GM23248 (cell line): ENCODE measurements around the gene PTPRN2. TPM values are rescaled to one million over a fixed set of nuclear protein-coding genes. Genes with fewer than 3 reads are reported as not detected.

Source experiments
- DNase-seq: peaks from one replicate; pipeline ENCODE4 v3.0.0-alpha.2; 2015
- H2AFZ ChIP-seq: fragments of 200-600 bp; sonication (generic); 2 replicates; pipeline ENCODE4 v1.6.1; 2016; ENCODE audit warnings: antibody characterized with exemption
- H3F3A ChIP-seq: fragments of 200-600 bp; sonication (generic); 2 replicates; pipeline ENCODE4 v1.6.1; 2016; ENCODE audit warnings: mild to moderate bottlenecking, antibody characterized with exemption, mixed run types; ENCODE audit not compliant: insufficient read depth
- H3K27ac ChIP-seq: fragments of 200-600 bp; sonication (generic); 2 replicates; pipeline ENCODE4 v1.5.1; 2016; ENCODE audit warnings: mild to moderate bottlenecking
- H3K27me3 ChIP-seq: fragments of 200-600 bp; sonication (generic); replicated peaks from 2 replicates; pipeline ENCODE4 v1.6.1; 2016; ENCODE audit warnings: mild to moderate bottlenecking; ENCODE audit not compliant: insufficient read depth
- H3K36me3 ChIP-seq: fragments of 200-600 bp; sonication (generic); 2 replicates; pipeline ENCODE4 v1.6.1; 2016; ENCODE audit warnings: low read depth, mild to moderate bottlenecking
- H3K4me1 ChIP-seq: fragments of 200-600 bp; sonication (generic); 2 replicates; pipeline ENCODE4 v1.6.1; 2016; ENCODE audit warnings: mild to moderate bottlenecking; ENCODE audit not compliant: insufficient read depth
- H3K4me2 ChIP-seq: fragments of 200-600 bp; sonication (generic); one replicate; pipeline ENCODE4 v1.6.1; 2016; ENCODE audit warnings: mild to moderate bottlenecking; ENCODE audit not compliant: unreplicated experiment
- H3K4me3 ChIP-seq: fragments of 200-600 bp; sonication (generic); 2 replicates; pipeline ENCODE4 v1.5.1; 2016; ENCODE audit warnings: mild to moderate bottlenecking
- H3K79me2 ChIP-seq: fragments of 200-600 bp; sonication (generic); 2 replicates; pipeline ENCODE4 v1.6.1; 2016; ENCODE audit warnings: mild to moderate bottlenecking; ENCODE audit not compliant: insufficient read depth
- H3K9ac ChIP-seq: fragments of 200-600 bp; sonication (generic); 2 replicates; pipeline ENCODE4 v1.6.1; 2016; ENCODE audit warnings: mild to moderate bottlenecking
- H3K9me2 ChIP-seq: fragments of 200-600 bp; sonication (generic); 2 replicates; pipeline ENCODE4 v1.6.1; 2016; ENCODE audit warnings: mixed run types, mild to moderate bottlenecking, moderate library complexity; ENCODE audit not compliant: insufficient read depth
- H3K9me3 ChIP-seq: fragments of 200-600 bp; sonication (generic); one replicate; pipeline ENCODE4 v1.6.1; 2017; ENCODE audit warnings: low read depth
- H4K20me1 ChIP-seq: fragments of 200-600 bp; sonication (generic); 2 replicates; pipeline ENCODE4 v1.6.0; 2016; ENCODE audit not compliant: insufficient read depth
- EZH2 ChIP-seq: fragments of 200-600 bp; sonication (generic); IDR thresholded peaks from 2 replicates; pipeline ENCODE4 v1.6.1; 2018; ENCODE audit warnings: antibody characterized with exemption, mild to moderate bottlenecking; ENCODE audit not compliant: insufficient read depth, poor library complexity, severe bottlenecking
- EZH2phosphoT487 ChIP-seq: fragments of 200-600 bp; sonication (generic); IDR thresholded peaks from 2 replicates; pipeline ENCODE4 v1.6.1; 2018; ENCODE audit warnings: antibody characterized with exemption, moderate library complexity, mild to moderate bottlenecking, low read depth; ENCODE audit not compliant: insufficient read depth
- WGBS, 2 experiments: methylation state at CpG; one replicate each; pipeline ENCODE4 v1.1.6; 2015 to 2017; ENCODE audit warnings: low lambda C conversion rate in 2 of 2, low coverage in 1 of 2; ENCODE audit errors: missing lambda C conversion rate in 2 of 2; 5-methylcytosine and 5-hydroxymethylcytosine counted together
- in situ Hi-C: fragments of 300-500 bp; cut with MboI; formaldehyde crosslinking; loops from 2 replicates; pipeline ENCODE4 v1.15.0; 2020
- polyA plus RNA-seq: library from polyadenylated mRNA; unstranded; fragments of >200 nt; fragmentation: Nextera tagmentation; extraction: Ambion mirVana; gene quantifications from 2 replicates; pipeline ENCODE4 v1.2.1, GENCODE V29; 2016
- total RNA-seq: library from RNA; depleted of rRNA; stranded (reverse); fragments of >200 nt; shearing (Covaris generic); gene quantifications from 2 replicates; pipeline ENCODE4 v1.2.3, GENCODE V29; 2014

Gene PTPRN2
- total and polyA plus RNA-seq, 2 experiments from 2014 or later = 0.13 TPM; not detected in 1

DNA sequence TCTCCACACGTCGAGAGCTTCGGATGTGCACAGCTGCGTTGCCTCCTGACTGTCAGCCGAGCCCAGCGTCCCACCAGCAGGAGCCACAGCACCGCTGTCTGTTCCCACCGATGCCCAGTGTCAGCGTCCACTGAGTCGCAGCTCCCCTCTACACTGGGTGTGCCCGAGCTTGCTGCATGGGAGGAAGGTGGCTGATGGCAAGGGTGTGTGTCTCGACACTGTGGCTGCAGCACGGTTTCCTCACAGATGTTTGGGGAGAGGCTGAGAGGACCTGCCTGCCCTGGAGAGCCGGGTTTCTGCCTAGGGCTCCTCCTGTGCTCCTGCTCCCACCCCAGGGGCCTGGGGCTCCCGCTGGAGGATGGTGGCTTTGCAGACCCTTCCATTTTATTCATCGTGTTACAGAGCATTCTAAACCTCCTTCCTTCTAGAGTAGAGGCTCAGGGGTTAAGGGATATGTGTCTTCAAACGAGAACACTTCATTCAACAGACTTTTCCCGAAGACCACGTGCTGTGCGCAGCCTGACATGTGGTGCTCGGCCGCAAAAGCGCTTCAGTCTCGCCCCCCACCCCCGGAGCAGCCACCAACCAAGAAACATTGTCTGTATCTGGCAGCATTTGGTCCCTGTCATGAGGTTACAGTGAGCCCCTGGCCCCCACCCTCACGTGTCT lies 866.0 kb downstream of the PTPRN2 start:
- H3K9ac ChIP-seq = no peak overlapping the region
- in situ Hi-C loops = no loop called here
- H3K4me1 ChIP-seq = no peaks in the 10 kb centered on the region
- H3K36me3 ChIP-seq = no peaks in the 10 kb centered on the region
- H3K27ac ChIP-seq = no peak overlapping the region
- no peaks in the 10 kb centered on the region for H4K20me1 ChIP-seq
- no peak overlapping the region for H3K4me3 ChIP-seq
- H3K4me2 ChIP-seq = no peak overlapping the region
- no peaks in the 10 kb centered on the region for H3K79me2 ChIP-seq
- DNase-seq = no peak
- H3F3A ChIP-seq = no peaks in the 10 kb centered on the region
- no peaks in the 10 kb centered on the region for H3K9me2 ChIP-seq
- H3K27me3 ChIP-seq = no peaks in the 10 kb centered on the region
- TF ChIP-seq EZH2phosphoT487 (no peak), EZH2 (no peak)
- WGBS, 2 experiments = 32 to 41% methylated on average over 26 of the region's 26 CpGs
- no peaks in the 10 kb centered on the region for H3K9me3 ChIP-seq
- H2AFZ ChIP-seq = no peak overlapping the region

GRCh38 chr7:157719705-157720655 lies 867.6 kb downstream of the PTPRN2 start:
- in situ Hi-C loops = no loop called here

DNA sequence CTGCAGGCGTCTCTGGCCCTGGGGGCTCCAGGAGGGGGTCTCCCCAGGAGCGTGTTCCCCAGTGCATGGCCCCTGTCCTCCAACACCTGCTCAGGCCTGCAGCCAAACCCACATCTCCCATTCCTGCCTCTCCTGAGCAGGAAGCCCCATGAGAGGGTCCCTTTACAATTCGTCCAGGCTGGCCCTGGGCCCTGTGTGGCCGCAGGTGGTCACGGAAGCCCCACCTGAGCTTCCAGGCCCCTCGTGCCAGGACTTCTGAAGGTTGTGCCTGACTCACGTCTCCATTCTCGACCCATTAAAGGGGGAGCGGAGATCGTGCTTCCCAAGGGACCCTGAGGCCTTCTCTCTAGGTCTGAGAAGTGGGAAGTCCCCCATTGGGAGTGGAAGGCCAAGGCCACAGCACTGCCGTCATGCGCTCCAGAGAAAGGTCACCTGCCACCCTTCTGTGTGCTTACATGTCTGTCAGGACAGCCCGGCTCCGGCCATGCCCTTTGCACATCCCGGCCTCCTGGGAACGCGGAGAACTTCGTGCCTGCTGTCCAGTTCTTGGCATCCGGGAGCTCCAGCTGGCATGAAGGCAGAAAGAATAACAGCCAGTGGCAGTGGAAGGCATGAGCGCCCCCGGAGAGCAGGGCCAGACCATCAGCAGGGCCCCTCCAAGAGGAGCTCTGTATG lies 868.5 kb downstream of the PTPRN2 start:
- no peak for TF ChIP-seq EZH2phosphoT487
- no peak for TF ChIP-seq EZH2
- no peaks in the 10 kb centered on the region for H3K36me3 ChIP-seq
- H3K27ac ChIP-seq = no peak overlapping the region
- H3K79me2 ChIP-seq = no peaks in the 10 kb centered on the region
- H3K9me3 ChIP-seq = no peaks in the 10 kb centered on the region
- H3F3A ChIP-seq = no peaks in the 10 kb centered on the region
- no peaks in the 10 kb centered on the region for H3K9me2 ChIP-seq
- 45 to 52% methylated on average over 21 of the region's 21 CpGs for WGBS, 2 experiments
- H4K20me1 ChIP-seq = no peaks in the 10 kb centered on the region
- no peak overlapping the region for H2AFZ ChIP-seq
- no peaks in the 10 kb centered on the region for H3K4me1 ChIP-seq
- H3K4me3 ChIP-seq = no peak overlapping the region
- no peak overlapping the region for H3K4me2 ChIP-seq
- H3K9ac ChIP-seq = no peak overlapping the region
- no peak for DNase-seq
- in situ Hi-C loops = no loop called here
- no peaks in the 10 kb centered on the region for H3K27me3 ChIP-seq

More at GRCh38 chr7:157719705-157720655, 867.6 kb downstream of the PTPRN2 start:
- Histone ChIP-seq H3K36me3 (no peaks in the 10 kb centered on the region), H3K79me2 (no peaks in the 10 kb centered on the region), H4K20me1 (no peaks in the 10 kb centered on the region), H2AFZ (no peak overlapping the region), H3K9me3 (no peaks in the 10 kb centered on the region), H3K27me3 (no peaks in the 10 kb centered on the region), H3F3A (no peaks in the 10 kb centered on the region), H3K27ac (no peak overlapping the region), H3K9ac (no peak overlapping the region), H3K4me1 (no peaks in the 10 kb centered on the region), H3K4me2 (no peak overlapping the region), H3K4me3 (no peak overlapping the region), H3K9me2 (no peaks in the 10 kb centered on the region)
- no peak for DNase-seq
- 61% methylated on average over 34 to 36 of the region's 36 CpGs for WGBS, 2 experiments
- no peak for TF ChIP-seq EZH2
- TF ChIP-seq EZH2phosphoT487 = no peak

DNA sequence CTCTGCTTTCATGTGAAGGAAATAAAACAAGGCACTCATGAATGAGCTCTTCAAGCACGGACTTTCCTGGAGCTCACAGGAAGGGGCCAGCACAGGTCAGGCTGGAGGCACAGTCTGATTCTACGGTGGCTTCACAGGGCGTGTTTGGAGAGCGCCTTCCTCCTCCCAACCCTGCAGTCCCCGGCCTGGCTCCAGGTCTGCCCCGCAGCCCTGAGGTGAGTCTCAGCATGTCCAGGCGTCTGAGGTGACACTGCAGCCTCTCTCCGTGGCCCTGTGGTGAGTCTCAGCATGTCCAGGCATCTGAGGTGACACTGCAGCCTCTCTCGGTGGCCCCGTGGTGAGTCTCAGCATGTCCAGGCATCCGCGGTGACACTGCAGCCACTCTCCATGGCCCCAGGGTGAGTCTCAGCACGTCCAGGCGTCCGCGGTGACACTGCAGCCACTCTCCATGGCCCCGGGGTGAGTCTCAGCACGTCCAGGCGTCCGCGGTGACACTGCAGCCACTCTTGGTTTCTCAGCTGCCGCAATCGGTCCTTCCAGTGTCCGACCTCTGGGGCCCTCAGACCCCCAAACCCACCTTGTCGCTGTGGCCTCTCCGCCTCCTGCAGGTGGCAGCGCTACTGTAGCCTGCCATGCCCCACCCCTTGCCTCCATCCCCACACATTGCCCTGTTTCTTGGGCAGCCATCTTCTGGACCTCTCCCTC lies 869.2 kb downstream of the PTPRN2 start:
- H3K79me2 ChIP-seq = no peaks in the 10 kb centered on the region
- TF ChIP-seq EZH2 (no peak), EZH2phosphoT487 (no peak)
- 48 to 51% methylated on average over 25 to 27 of the region's 27 CpGs for WGBS, 2 experiments

More for the DNA sequence above, 869.2 kb downstream of the PTPRN2 start:
- Histone ChIP-seq H3K36me3 (no peaks in the 10 kb centered on the region), H2AFZ (no peak overlapping the region), H3F3A (no peaks in the 10 kb centered on the region), H3K9ac (no peak overlapping the region), H4K20me1 (no peaks in the 10 kb centered on the region), H3K4me1 (no peaks in the 10 kb centered on the region), H3K4me2 (no peak overlapping the region), H3K9me2 (no peaks in the 10 kb centered on the region), H3K27ac (no peak overlapping the region), H3K27me3 (no peaks in the 10 kb centered on the region), H3K4me3 (no peak overlapping the region), H3K9me3 (no peaks in the 10 kb centered on the region)
- in situ Hi-C loops = no loop called here
- DNase-seq = no peak
